H9 (cell line): ENCODE data around the gene PROSER3. TPM values are rescaled to one million over a fixed set of nuclear protein-coding genes. Genes with fewer than 3 reads are reported as not detected.

Experiments
- DNase-seq: peaks from one replicate; pipeline ENCODE4 v3.0.0-alpha.2; 2017
- H2AFZ ChIP-seq: one replicate; pipeline ENCODE4 v1.6.1; 2013; ENCODE audit warnings: mild to moderate bottlenecking, low read length, control low read depth, moderate library complexity
- H2AK5ac ChIP-seq: 2 replicates; pipeline ENCODE4 v1.6.1; 2013; ENCODE audit warnings: low read length, control low read depth, mixed read lengths; ENCODE audit not compliant: insufficient read length
- H2BK120ac ChIP-seq: one replicate; pipeline ENCODE4 v1.6.1; 2013; ENCODE audit warnings: low read depth, mild to moderate bottlenecking, low read length, control low read depth, inconsistent platforms; ENCODE audit not compliant: poor library complexity, severe bottlenecking
- H2BK12ac ChIP-seq: 2 replicates; pipeline ENCODE4 v1.6.1; 2013; ENCODE audit warnings: low read length, control low read depth, mixed read lengths, low read depth; ENCODE audit not compliant: insufficient read length
- H2BK15ac ChIP-seq: 2 replicates; pipeline ENCODE4 v1.6.1; 2013; ENCODE audit warnings: low read depth, low read length, control low read depth
- H2BK20ac ChIP-seq: one replicate; pipeline ENCODE4 v1.6.1; 2013; ENCODE audit warnings: low read depth, mild to moderate bottlenecking, low read length, control low read depth, inconsistent platforms; ENCODE audit not compliant: poor library complexity, severe bottlenecking
- H2BK5ac ChIP-seq: 2 replicates; pipeline ENCODE4 v1.6.1; 2013; ENCODE audit warnings: low read length, control low read depth, mixed read lengths; ENCODE audit not compliant: insufficient read length
- H3K14ac ChIP-seq: 2 replicates; pipeline ENCODE4 v1.6.1; 2013; ENCODE audit warnings: low read length, control low read depth; ENCODE audit not compliant: insufficient read depth
- H3K18ac ChIP-seq: 2 replicates; pipeline ENCODE4 v1.6.1; 2013; ENCODE audit warnings: low read depth, mild to moderate bottlenecking, mixed read lengths, low read length, control low read depth; ENCODE audit not compliant: insufficient read length
- H3K23ac ChIP-seq: 2 replicates; pipeline ENCODE4 v1.6.1; 2013; ENCODE audit warnings: low read length, control low read depth, mixed read lengths, low read depth; ENCODE audit not compliant: insufficient read length
- H3K23me2 ChIP-seq: 2 replicates; pipeline ENCODE4 v1.6.1; 2013; ENCODE audit warnings: low read depth, mild to moderate bottlenecking, mixed read lengths, low read length, control low read depth; ENCODE audit not compliant: insufficient read length, poor library complexity, severe bottlenecking
- H3K27ac ChIP-seq: 2 replicates; pipeline ENCODE4 v1.5.1; 2013; ENCODE audit warnings: low read length, control low read depth, mixed read lengths, low read depth; ENCODE audit not compliant: insufficient read length
- H3K27me3 ChIP-seq: 2 replicates; pipeline ENCODE4 v1.6.1; 2013; ENCODE audit warnings: low read length, control low read depth, inconsistent platforms; ENCODE audit not compliant: insufficient read depth
- H3K4ac ChIP-seq: 2 replicates; pipeline ENCODE4 v1.6.1; 2013; ENCODE audit warnings: low read depth, mild to moderate bottlenecking, control low read depth, inconsistent platforms, low read length, moderate library complexity
- H3K4me1 ChIP-seq: 2 replicates; pipeline ENCODE4 v1.6.1; 2013; ENCODE audit warnings: low read length, control low read depth, inconsistent platforms; ENCODE audit not compliant: insufficient read depth
- H3K4me2 ChIP-seq: 2 replicates; pipeline ENCODE4 v1.6.1; 2013; ENCODE audit warnings: low read length, control low read depth, mixed read lengths; ENCODE audit not compliant: insufficient read length, insufficient read depth
- H3K56ac ChIP-seq: 2 replicates; pipeline ENCODE4 v1.6.1; 2013; ENCODE audit warnings: low read depth, mild to moderate bottlenecking, mixed read lengths, low read length, control low read depth; ENCODE audit not compliant: insufficient read length
- H3K79me1 ChIP-seq: 2 replicates; pipeline ENCODE4 v1.6.1; 2013; ENCODE audit warnings: low read depth, mild to moderate bottlenecking, moderate library complexity, low read length, control low read depth, inconsistent platforms; ENCODE audit not compliant: insufficient read depth, poor library complexity, severe bottlenecking
- H3K79me2 ChIP-seq: 2 replicates; pipeline ENCODE4 v1.6.1; 2013; ENCODE audit warnings: low read length, control low read depth, inconsistent platforms; ENCODE audit not compliant: insufficient read depth
- H3K9ac ChIP-seq: 2 replicates; pipeline ENCODE4 v1.6.1; 2013; ENCODE audit warnings: low read length, control low read depth, mixed read lengths; ENCODE audit not compliant: insufficient read length; ENCODE audit errors: extremely low read depth
- H3K9me3 ChIP-seq: one replicate; pipeline ENCODE4 v1.6.1; 2013; ENCODE audit warnings: low read depth, low read length, inconsistent platforms; ENCODE audit not compliant: control insufficient read depth
- H3T11ph ChIP-seq: one replicate; pipeline ENCODE4 v1.6.1; 2013; ENCODE audit warnings: mild to moderate bottlenecking, low read length, control low read depth, inconsistent platforms
- H4K20me1 ChIP-seq: one replicate; pipeline ENCODE4 v1.6.1; 2013; ENCODE audit not compliant: control insufficient read depth, insufficient read length, insufficient read depth
- H4K5ac ChIP-seq: 2 replicates; pipeline ENCODE4 v1.6.1; 2013; ENCODE audit warnings: low read depth, mild to moderate bottlenecking, mixed read lengths, low read length, control low read depth; ENCODE audit not compliant: insufficient read length
- H4K8ac ChIP-seq: replicated peaks from 2 replicates; pipeline ENCODE4 v1.6.1; 2013; ENCODE audit warnings: low read length, control low read depth, mixed read lengths, low read depth; ENCODE audit not compliant: insufficient read length
- H4K91ac ChIP-seq: 2 replicates; pipeline ENCODE4 v1.6.1; 2013; ENCODE audit warnings: low read depth, mild to moderate bottlenecking, moderate library complexity, mixed read lengths, low read length, control low read depth; ENCODE audit not compliant: insufficient read length
- H3K27ac Mint-ChIP-seq, 3 experiments: 2 replicates in 2 of 3; 3 replicates in 1 of 3; pipeline ENCODE4 v1.8.0; 2020 to 2021; ENCODE audit warnings: mixed read lengths in 3 of 3, mild to moderate bottlenecking in 1 of 3, moderate library complexity in 1 of 3
- H3K27me3 Mint-ChIP-seq: 2 replicates; pipeline ENCODE4 v1.8.0; 2021; ENCODE audit warnings: low read depth, mild to moderate bottlenecking, moderate library complexity, mixed read lengths
- H3K36me3 Mint-ChIP-seq, 3 experiments: 2 replicates in 2 of 3; 3 replicates in 1 of 3; pipeline ENCODE4 v1.8.0; 2020 to 2021; ENCODE audit warnings: low read depth in 3 of 3, mixed read lengths in 3 of 3; ENCODE audit not compliant: insufficient read depth in 1 of 3
- H3K4me1 Mint-ChIP-seq, 2 experiments: 2 replicates each; pipeline ENCODE4 v1.8.0; 2020; ENCODE audit warnings: mixed read lengths in 2 of 2
- H3K4me3 Mint-ChIP-seq, 2 experiments: 2 replicates in 1 of 2; 3 replicates in 1 of 2; pipeline ENCODE4 v1.8.0; 2020 to 2021; ENCODE audit warnings: mild to moderate bottlenecking in 2 of 2, mixed read lengths in 2 of 2, moderate library complexity in 1 of 2
- H3K9me3 Mint-ChIP-seq, 2 experiments: 2 replicates in 1 of 2; 3 replicates in 1 of 2; pipeline ENCODE4 v1.8.0; 2020; ENCODE audit warnings: mild to moderate bottlenecking in 2 of 2, mixed read lengths in 2 of 2, moderate library complexity in 1 of 2
- WGBS: extraction: QIAGEN DNeasy Blood & Tissue Kit; methylation state at CpG from one replicate; pipeline ENCODE4 v1.1.7; 2013; ENCODE audit warnings: missing lambda C conversion rate, low lambda C conversion rate, mixed read lengths; ENCODE audit not compliant: insufficient read length; ENCODE audit errors: extremely low coverage; 5-methylcytosine and 5-hydroxymethylcytosine counted together
- total RNA-seq: library from RNA; stranded (reverse); gene quantifications from 2 replicates; pipeline ENCODE4 v1.2.1, GENCODE V29; 2021
- TF ChIP-seq, protein P1 (sequence below): fragments of 200-600 bp; sonication (generic); conservative IDR thresholded peaks from 3 replicates; pipeline ENCODE4 v1.8.0; 2021; ENCODE audit warnings: antibody characterized with exemption, mild to moderate bottlenecking

Gene PROSER3
- total RNA-seq, 1 experiment from 2014 or later = 29.1 TPM

DNA sequence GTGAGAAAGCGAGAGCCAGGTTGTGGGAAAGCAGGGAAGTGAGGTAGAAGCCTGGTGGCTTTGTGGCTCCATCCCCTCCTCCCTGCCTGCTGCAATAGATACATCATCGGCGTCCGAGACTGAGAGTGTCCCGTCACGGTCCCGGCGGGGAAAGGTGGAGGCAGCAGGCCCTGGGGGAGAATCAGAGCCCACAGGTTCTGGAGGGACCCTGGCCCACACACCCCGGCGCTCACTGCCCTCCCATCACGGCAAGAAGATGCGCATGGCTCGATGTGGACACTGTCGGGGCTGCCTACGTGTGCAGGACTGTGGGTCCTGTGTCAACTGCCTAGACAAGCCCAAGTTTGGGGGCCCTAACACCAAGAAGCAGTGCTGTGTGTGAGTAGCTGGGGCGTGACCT, 35.1 kb upstream of the PROSER3 start:
- Histone ChIP-seq H3K79me1 (no peaks in the 10 kb centered on the region), H3K27me3 (no peaks in the 10 kb centered on the region), H2BK120ac (no peak overlapping the region), H2BK5ac (no peak overlapping the region), H3K27ac (no peak overlapping the region), H3K14ac (no peak overlapping the region), H2BK20ac (no peak overlapping the region), H4K91ac (no peak overlapping the region), H3K56ac (no peak overlapping the region), H2BK12ac (no peak overlapping the region), H3T11ph (no peak overlapping the region), H3K23me2 (peaks cover 7% of the 10 kb centered on the region), H3K23ac (no peak overlapping the region), H4K8ac (no peak overlapping the region), H3K79me2 (peaks cover 11% of the 10 kb centered on the region; the same call in 1 of the 2 replicates), H3K4me1 (no peaks in the 10 kb centered on the region), H4K5ac (no peak overlapping the region), H3K18ac (no peak overlapping the region), H4K20me1 (peaks cover 6% of the 10 kb centered on the region), H2AK5ac (no peak overlapping the region), H3K9me3 (no peaks in the 10 kb centered on the region), H3K9ac (no peak overlapping the region), H3K4me2 (no peak overlapping the region), H2BK15ac (no peak overlapping the region), H3K4ac (no peak overlapping the region), H2AFZ (no peak overlapping the region)
- DNase-seq = no peak
- no CpG with 5 or more reads among the region's 16 CpGs for WGBS
- Mint-ChIP-seq H3K27ac (no peak overlapping the region), H3K4me1 (peaks cover 6 to 8% of the 10 kb centered on the region in 2 experiments), H3K27me3 (no peaks in the 10 kb centered on the region; the same call in 1 of the 2 replicates), H3K9me3 (no peaks in the 10 kb centered on the region), H3K4me3 (no peak overlapping the region), H3K36me3 (peaks cover 42 to 76% (median 74%) of the 10 kb centered on the region in 3 experiments; a peak in 6 of 7 replicates)
- TF ChIP-seq, protein P1, sequence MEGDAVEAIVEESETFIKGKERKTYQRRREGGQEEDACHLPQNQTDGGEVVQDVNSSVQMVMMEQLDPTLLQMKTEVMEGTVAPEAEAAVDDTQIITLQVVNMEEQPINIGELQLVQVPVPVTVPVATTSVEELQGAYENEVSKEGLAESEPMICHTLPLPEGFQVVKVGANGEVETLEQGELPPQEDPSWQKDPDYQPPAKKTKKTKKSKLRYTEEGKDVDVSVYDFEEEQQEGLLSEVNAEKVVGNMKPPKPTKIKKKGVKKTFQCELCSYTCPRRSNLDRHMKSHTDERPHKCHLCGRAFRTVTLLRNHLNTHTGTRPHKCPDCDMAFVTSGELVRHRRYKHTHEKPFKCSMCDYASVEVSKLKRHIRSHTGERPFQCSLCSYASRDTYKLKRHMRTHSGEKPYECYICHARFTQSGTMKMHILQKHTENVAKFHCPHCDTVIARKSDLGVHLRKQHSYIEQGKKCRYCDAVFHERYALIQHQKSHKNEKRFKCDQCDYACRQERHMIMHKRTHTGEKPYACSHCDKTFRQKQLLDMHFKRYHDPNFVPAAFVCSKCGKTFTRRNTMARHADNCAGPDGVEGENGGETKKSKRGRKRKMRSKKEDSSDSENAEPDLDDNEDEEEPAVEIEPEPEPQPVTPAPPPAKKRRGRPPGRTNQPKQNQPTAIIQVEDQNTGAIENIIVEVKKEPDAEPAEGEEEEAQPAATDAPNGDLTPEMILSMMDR = no peak
